Measurements from ENCODE around the gene GJB6. TPM values are rescaled to one million over a fixed set of nuclear protein-coding genes. Genes with fewer than 3 reads are reported as not detected.

The GJB6 gene
- total and polyA plus RNA-seq, 4 donors: 0.06 to 0.08 TPM; not detected in 2

DNA sequence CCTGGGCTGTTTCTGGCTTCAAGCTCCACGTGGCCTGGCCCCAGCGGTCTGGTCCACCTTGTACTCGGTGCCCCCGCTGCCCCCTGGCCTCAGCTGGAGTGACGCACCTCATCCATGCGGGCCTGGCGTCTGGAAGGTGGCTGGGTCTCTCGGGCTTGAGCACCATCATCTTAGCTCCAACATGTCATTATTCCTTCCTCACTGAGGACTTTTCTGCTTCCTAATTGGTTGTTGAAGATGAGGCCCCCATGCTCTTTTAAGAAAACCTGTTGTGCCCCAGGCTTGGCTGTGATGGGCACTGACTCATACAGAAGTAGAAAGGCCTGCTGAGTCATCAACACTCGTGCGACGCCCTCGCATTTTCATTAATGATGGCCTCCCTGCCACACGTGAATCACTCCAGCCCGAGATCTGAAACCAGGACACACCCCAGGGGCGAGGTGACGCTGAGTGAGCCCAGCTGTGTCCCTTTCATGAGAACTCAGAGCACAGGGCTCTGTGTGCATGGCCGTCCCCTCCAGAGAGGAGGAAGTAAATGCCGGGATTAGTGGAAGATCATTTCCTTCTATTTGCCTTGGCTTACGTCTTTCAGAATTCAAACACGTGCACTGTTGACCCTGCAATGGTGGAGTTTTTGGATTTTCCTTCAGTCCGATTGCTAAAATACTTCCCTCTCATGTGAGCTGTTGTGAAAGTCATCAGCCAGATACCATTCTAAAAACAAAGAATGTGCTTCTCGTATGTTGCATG lies 57.3 kb downstream of the GJB6 start:
- 65% methylated on average over 22 of the region's 22 CpGs for WGBS
- no peak overlapping the region for H3K9ac ChIP-seq (ENCODE audit: low read depth in 1 of 2, low read length in 2 of 2)
- H3K4me3 ChIP-seq (ENCODE audit: low read depth in 1 of 3, low read length in 3 of 3): no peak overlapping the region
- H3K36me3 ChIP-seq (ENCODE audit: control insufficient read depth in 4 of 4, insufficient read depth in 3 of 4, low read depth in 1 of 4, low read length in 3 of 4): no peaks in the 10 kb centered on the region
- H3K9me3 ChIP-seq (ENCODE audit: control insufficient read depth in 4 of 4, low read length in 3 of 4): no peaks in the 10 kb centered on the region
- no peaks in the 10 kb centered on the region for H3K27me3 ChIP-seq (ENCODE audit: control insufficient read depth in 4 of 4, insufficient read depth in 4 of 4, low read length in 3 of 4)
- H3K27ac ChIP-seq (ENCODE audit: low read depth in 1 of 2, low read length in 2 of 2): no peak overlapping the region
- peaks cover 0 to 9% (median 0%) of the 10 kb centered on the region in 4 donors for H3K4me1 ChIP-seq (ENCODE audit: control insufficient read depth in 4 of 4, insufficient read depth in 4 of 4, low read length in 3 of 4)
- TF ChIP-seq, protein P1, sequence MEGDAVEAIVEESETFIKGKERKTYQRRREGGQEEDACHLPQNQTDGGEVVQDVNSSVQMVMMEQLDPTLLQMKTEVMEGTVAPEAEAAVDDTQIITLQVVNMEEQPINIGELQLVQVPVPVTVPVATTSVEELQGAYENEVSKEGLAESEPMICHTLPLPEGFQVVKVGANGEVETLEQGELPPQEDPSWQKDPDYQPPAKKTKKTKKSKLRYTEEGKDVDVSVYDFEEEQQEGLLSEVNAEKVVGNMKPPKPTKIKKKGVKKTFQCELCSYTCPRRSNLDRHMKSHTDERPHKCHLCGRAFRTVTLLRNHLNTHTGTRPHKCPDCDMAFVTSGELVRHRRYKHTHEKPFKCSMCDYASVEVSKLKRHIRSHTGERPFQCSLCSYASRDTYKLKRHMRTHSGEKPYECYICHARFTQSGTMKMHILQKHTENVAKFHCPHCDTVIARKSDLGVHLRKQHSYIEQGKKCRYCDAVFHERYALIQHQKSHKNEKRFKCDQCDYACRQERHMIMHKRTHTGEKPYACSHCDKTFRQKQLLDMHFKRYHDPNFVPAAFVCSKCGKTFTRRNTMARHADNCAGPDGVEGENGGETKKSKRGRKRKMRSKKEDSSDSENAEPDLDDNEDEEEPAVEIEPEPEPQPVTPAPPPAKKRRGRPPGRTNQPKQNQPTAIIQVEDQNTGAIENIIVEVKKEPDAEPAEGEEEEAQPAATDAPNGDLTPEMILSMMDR (IDR thresholded peaks at IDR 0.05; ENCODE audit: low read depth, low read length, missing input control): no peak
- TF ChIP-seq, protein P2, sequence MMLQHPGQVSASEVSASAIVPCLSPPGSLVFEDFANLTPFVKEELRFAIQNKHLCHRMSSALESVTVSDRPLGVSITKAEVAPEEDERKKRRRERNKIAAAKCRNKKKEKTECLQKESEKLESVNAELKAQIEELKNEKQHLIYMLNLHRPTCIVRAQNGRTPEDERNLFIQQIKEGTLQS (IDR thresholded peaks at IDR 0.05): no peak
- TF ChIP-seq, protein P3, sequence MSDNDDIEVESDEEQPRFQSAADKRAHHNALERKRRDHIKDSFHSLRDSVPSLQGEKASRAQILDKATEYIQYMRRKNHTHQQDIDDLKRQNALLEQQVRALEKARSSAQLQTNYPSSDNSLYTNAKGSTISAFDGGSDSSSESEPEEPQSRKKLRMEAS (IDR thresholded peaks at IDR 0.05): no peak
- no peak for TF ChIP-seq GABPA (IDR thresholded peaks at IDR 0.05 in 1 of 2, conservative IDR thresholded peaks at IDR 0.05 in 1 of 2)
- TF ChIP-seq FOXA1 (IDR thresholded peaks at IDR 0.05): no peak
- TF ChIP-seq, protein P4, sequence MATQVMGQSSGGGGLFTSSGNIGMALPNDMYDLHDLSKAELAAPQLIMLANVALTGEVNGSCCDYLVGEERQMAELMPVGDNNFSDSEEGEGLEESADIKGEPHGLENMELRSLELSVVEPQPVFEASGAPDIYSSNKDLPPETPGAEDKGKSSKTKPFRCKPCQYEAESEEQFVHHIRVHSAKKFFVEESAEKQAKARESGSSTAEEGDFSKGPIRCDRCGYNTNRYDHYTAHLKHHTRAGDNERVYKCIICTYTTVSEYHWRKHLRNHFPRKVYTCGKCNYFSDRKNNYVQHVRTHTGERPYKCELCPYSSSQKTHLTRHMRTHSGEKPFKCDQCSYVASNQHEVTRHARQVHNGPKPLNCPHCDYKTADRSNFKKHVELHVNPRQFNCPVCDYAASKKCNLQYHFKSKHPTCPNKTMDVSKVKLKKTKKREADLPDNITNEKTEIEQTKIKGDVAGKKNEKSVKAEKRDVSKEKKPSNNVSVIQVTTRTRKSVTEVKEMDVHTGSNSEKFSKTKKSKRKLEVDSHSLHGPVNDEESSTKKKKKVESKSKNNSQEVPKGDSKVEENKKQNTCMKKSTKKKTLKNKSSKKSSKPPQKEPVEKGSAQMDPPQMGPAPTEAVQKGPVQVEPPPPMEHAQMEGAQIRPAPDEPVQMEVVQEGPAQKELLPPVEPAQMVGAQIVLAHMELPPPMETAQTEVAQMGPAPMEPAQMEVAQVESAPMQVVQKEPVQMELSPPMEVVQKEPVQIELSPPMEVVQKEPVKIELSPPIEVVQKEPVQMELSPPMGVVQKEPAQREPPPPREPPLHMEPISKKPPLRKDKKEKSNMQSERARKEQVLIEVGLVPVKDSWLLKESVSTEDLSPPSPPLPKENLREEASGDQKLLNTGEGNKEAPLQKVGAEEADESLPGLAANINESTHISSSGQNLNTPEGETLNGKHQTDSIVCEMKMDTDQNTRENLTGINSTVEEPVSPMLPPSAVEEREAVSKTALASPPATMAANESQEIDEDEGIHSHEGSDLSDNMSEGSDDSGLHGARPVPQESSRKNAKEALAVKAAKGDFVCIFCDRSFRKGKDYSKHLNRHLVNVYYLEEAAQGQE (IDR thresholded peaks at IDR 0.05): no peak
- no peak for TF ChIP-seq RAD21 (IDR thresholded peaks at IDR 0.05)
- TF ChIP-seq HNF4A (conservative IDR thresholded peaks at IDR 0.05): no peak
- TF ChIP-seq TAF1 (conservative IDR thresholded peaks at IDR 0.05): no peak
- TF ChIP-seq FOXA2 (IDR thresholded peaks at IDR 0.05): no peak
- no peak for TF ChIP-seq HNF4G (IDR thresholded peaks at IDR 0.05)
- TF ChIP-seq, protein P5, sequence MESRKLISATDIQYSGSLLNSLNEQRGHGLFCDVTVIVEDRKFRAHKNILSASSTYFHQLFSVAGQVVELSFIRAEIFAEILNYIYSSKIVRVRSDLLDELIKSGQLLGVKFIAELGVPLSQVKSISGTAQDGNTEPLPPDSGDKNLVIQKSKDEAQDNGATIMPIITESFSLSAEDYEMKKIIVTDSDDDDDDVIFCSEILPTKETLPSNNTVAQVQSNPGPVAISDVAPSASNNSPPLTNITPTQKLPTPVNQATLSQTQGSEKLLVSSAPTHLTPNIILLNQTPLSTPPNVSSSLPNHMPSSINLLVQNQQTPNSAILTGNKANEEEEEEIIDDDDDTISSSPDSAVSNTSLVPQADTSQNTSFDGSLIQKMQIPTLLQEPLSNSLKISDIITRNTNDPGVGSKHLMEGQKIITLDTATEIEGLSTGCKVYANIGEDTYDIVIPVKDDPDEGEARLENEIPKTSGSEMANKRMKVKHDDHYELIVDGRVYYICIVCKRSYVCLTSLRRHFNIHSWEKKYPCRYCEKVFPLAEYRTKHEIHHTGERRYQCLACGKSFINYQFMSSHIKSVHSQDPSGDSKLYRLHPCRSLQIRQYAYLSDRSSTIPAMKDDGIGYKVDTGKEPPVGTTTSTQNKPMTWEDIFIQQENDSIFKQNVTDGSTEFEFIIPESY (IDR thresholded peaks at IDR 0.05): no peak
- TF ChIP-seq JUND (IDR thresholded peaks at IDR 0.05): no peak
- TF ChIP-seq SP1 (IDR thresholded peaks at IDR 0.05): no peak
- no peak for TF ChIP-seq YY1 (IDR thresholded peaks at IDR 0.05)
- TF ChIP-seq EGR1 (IDR thresholded peaks at IDR 0.05; ENCODE audit: low read depth in 2 of 2): no peak
- no peak for TF ChIP-seq NR2F2 (IDR thresholded peaks at IDR 0.05)
- TF ChIP-seq RXRA (IDR thresholded peaks at IDR 0.05): no peak
- no peak for DNase-seq (ENCODE audit: low spot score)

Measured in liver (tissue), 9 donors.